Measurements from ENCODE around the gene RASL10A.

RASL10A gene

DNA sequence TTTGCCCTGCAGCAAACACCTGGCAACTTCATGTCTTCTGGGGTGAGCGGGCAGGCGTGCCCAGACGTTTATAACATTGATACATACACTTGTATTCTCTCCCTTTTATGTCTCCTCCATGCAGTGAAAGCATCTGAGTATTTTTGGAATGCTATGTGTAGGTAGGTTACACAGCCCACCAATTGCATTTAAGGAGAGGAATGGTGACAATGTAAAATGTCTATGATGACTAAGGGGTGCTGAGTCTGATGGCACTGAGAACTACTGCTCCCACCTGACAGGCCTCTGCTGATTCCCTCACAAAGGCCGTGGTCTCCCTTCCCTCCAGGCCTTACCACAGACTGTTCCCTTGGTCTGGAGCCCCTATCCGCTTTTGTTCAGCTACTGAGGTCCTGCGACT, 22.9 kb upstream of the RASL10A start:
- no peak for DNase-seq (ENCODE audit: low read depth)

DNA sequence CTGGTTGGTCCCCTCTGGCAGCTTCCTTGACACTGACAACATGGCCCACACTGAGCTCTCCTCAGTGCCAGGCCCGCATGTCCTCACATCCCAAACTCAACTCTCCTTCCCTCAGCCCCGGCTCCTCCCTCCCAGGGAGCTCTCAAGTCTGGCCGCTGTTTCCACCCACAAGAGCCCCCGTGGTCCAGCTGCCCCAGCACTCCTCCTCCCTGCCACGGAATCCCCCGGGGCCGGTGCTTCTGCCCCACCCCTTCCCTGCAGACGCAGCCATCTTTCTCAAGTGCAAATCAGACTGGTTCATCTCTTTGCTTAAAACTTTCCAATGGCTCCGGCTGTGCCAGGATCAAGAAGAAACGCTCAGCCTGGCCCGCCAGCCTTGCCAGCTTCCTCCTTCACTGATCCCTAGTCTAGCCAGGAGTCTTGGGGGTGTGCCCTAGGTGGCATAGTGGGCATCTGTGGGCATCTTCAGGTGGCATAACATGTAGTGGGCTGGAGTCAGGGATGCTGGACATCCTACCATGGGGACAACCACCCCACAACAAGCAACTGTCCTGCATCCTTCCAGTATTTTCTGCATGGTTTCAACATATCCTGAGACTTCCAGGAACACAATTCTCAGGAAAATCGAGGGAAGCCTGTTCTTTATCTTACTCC, 22.3 kb upstream of the RASL10A start:
- no peak for DNase-seq (ENCODE audit: low read depth)

DNA sequence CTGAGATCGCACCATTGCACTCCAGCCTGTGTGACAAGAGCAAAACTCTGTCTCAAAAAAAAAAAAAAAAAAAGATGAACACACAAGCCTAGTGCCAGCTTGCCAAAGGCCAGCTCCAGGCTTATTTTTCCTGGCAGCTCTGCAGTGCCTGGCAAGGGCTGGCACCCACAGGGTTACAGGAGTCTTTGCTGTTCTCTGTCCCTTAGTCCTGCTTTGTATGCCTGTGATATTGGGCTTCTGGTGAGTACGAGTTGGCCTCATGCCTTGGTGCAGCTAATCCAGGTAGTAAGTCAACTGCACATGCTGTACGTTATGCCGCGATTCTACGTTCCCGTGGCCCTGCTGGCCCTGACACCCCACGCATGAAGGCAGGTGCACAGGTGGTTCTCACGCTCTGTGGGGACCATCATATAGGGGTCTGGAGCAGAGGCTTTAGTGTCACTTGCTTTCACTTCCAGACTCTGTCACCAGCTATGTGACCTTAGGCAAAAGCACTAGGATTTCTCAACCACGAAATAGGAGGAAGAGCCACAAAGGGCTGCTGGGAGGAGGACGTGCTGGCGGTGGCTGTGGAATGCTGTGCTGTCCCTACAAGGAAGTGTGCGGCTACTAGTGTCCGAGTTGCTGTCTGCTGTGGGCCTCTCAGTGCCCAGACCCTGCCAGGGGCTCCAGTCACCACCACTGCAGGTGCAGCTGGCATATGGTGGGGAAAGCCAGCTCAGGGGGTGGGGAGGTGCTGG, 21.4 kb upstream of the RASL10A start:
- DNase-seq (ENCODE audit: low read depth) = no peak

DNA sequence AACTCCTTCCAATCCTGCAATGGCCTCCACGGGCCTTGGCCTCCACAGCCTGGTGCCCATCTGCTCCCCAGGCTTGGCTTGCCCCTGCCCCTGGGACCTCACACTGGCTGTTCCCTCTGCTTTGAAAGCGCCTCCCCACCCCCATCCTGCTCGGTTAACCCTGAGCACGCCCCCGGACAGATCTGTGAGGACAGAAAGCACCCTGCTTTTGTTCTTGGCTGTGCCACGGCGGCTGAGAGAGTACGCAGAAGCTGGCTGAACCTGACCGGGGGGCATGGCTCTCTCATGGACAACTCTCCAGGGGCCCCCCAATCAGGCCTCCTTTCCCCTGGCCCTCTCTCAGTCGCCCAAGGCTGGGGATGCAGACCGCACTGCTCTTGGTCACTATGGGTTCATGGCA, 20.2 kb upstream of the RASL10A start:
- no peak for DNase-seq (ENCODE audit: low read depth)

DNA sequence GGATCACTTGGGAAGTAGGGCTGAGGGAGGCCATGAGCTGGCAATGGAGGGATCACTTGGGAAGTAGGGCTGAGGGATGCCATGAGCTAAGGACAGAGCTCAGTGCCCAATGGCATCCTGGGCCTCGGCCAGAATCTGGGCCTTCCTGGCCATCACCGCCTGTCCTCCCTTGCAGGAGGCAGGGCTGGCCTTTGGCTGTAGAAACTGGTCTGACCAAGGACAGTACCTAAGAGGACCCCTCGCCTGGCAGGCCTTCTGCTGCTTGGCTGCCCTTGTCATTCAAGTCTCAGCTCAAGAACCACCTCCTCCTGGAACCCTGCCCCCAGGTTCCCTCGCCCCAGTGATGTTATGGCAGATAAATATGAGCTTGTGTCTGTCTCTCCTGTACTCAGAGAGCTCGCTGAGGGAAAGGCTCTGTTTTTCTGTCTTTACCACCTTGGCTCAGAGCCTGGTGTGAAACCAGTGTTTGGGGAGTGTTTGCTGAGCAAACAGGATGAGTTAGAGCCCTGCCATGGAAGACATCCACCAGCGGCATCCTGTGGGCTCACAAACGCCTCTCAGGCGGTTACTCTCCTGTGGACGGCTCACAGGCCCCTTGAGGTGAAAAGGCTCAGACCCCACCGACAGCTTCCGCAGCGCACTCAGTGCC, 19.3 kb upstream of the RASL10A start:
- no peak for DNase-seq (ENCODE audit: low read depth)

DNA sequence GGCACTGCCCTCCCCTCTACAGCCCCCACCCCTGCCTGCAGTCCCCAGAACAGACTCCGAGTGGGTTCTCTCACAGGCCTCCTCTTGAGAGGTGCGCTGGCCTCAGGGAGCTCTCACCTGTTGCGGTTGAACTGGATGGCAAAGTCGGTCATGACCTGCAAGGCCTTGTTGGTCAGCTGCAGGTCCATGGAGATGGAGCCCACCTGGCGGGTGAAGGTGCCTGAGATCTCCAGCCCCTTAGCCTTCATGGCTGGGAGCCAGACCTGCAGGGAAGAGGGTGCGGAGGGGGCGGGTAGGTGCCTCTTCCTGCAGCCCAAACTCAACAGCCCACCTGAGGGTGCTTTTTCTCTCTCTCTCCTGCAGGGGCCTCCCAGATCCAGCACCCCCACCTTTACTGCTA, 18.7 kb upstream of the RASL10A start:
- no peak for DNase-seq (ENCODE audit: low read depth)

DNA sequence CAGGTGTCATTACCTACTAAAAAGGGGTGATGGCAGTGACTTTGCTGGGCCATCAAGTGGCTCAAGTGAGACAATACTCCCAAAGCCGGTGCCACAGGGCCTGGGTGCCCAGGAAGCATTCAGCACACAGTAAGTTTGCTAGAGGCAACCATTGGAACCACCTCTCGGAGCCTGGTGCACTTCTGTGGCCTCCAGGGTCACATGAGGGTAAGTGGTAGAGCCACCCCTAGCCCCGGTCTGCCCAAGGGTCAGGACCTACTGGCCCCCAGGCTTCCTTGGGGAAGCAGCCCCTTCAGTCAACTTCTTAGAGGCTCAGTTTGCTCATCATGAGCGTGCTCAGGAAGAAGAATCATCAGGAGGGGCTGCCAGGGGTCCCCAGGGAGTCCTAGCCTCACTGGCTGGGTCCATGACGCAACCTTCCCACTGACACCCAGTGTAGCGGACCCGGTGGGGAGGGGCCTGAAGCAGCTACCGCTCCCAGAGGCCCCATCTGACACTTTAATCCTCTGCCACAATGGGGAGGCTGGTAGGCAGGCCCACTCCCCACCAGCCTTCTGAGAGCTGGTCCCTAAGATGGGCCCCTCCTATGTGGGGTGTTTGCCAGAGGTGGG, 17.5 kb upstream of the RASL10A start:
- no peak for DNase-seq (ENCODE audit: low read depth)

DNA sequence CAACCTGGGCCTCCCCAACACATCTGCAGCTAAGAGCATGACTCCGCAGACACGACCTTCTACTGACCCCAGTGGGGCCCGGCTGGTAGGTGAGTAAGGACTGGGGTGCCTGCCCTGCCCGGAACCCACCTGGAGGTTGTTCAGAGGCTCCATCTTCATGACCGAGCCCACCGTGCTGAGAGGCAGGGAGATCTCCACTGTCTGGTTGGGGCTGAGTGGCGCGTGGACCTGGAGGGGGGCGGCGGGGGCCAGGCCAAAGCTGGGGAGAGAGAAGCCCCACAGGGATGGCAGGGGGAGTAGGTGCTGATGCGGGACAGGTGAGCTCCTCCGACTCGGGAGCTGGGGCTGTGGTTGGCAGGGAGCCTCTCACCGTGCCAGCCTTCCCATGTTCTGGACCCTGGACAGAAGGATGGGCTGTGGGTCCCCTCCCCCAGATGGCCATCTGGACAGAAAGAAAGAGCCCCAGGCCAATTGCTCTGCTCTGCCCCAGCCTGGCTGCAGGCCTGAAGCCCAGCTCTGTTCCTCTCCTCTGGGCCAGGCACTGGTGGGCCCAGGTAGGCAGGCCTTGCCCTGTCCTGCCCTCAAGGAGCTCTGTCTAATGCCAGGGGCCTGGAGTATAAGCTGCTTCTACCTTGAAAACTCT, 16.3 kb upstream of the RASL10A start:
- DNase-seq (ENCODE audit: low read depth) = no peak

DNA sequence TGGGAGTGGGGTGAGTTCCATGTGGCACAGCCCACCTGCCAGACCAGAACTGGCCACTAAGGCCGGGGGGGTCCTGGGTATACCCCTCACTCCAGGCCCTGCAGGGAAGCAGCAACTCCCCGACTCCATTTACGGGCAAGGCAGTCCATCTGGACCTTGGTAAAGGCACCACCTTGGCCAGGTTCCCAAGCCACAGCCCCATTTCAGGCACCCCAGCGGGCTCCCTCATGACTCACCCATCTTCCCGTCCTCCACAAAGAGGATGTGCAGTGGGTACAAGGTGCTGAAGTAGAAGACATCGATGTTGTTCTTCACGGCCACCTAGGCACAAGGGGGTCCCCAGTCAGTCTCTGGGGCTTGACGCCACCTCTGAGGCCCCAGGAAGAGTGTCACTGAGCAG, 15.7 kb upstream of the RASL10A start:
- peak; percentile 62 for DNase-seq (ENCODE audit: low read depth)

DNA sequence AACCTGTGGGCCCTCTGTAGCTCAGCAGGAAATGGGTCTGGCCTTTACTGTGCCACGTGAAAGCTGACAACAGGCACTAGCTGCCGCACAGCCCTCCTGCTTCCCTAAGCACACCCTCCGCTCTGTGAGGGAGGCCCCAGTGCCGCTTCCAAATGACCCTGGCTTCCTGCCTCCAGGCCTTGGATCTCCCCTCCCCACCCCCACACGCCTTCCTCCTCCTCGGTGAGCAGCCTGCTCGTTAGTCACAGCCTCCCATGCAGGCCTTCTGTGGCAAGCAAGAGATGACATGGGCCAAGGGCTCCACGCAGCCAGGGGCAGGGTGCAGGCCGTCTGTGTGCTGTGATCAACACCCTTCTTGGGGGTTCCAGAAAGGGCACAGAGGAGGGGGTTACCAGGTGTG, 15.3 kb upstream of the RASL10A start:
- peak; percentile 92 for DNase-seq (ENCODE audit: low read depth)

DNA sequence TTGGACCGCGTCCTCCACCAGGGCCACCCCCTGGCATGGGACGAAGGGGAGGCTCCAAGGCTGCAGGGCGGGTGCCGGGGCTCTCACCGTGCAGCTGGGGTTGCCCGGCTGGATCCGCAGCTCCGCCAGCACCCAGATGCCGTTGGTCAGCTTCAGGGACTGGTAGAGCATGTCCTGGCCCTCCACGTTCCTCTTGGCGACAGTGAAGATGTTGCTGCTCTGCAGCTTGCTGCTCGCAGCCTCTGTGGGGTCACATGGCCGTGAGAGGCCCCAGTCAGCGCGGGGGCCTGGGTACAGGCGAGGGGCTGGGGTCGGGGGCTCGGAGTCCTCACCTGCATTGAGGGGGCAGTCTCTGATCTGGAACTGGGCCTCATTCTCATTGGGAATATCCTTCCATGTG, 14.8 kb upstream of the RASL10A start:
- DNase-seq (ENCODE audit: low read depth) = no peak

DNA sequence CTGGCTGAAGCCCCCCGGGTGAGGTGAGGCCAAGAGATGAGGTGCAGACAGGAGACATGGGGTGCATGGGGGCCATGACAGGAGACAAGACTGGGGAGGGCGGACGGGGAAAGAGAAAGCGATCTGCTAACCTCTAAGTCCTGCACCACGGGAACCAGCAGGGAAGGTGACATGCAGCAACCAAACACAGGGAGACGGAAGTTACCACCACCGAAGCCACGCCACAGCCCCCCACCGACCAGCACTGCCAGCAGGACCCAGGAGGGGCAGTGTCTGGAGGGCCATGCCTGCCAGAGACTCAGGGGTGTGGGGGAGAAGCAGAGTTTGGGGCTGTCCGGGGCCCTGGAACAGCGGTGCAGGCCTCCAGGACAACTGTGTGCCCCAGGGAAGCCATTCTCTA, 14.1 kb upstream of the RASL10A start:
- DNase-seq (ENCODE audit: low read depth) = no peak

DNA sequence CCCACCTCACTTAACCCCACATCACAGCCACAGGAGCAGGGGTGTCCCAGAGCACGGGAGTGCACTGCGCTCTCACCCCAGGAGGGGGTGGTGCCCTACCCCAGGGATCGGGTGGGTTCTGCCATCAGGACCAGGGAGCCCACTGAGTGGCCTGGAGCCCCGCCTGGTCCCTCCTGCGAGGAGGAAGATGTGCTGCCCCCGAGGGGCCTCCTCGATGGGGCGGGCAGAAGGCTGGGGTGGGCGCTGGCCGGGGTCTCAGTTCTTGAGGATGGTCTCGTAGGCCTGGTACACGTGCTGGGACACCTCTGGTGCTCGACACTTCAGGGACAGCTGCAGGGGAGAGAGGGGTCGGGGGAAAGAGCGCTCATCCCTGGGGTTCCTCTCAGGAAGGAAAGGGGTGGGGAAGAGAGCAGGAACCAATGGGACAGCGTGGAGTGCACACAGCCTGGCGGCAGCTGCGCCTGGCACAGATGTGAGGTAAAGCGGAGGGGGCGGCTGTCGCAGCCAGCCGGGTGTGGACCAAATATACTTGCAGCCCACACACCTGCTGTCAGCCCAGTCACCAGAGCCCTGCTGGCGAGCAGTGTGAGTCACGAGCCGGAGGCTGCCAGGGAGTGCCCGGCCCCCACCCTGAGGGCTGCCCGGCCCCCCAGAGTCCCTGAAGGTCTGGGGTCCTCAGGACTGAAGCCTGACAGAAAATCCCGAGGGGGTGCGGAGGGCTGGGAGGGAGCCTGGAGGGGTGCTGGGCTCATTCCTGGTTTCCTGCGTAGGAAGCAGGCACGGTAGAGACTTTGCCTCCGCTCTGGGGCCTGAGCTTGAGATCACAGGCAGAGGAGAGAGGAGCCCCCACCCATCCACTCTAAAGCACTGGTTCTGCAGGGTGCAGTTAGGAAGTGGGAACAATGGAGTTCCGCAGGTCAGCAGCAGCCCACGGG, 13.3 kb upstream of the RASL10A start:
- no peak for DNase-seq (ENCODE audit: low read depth)

DNA sequence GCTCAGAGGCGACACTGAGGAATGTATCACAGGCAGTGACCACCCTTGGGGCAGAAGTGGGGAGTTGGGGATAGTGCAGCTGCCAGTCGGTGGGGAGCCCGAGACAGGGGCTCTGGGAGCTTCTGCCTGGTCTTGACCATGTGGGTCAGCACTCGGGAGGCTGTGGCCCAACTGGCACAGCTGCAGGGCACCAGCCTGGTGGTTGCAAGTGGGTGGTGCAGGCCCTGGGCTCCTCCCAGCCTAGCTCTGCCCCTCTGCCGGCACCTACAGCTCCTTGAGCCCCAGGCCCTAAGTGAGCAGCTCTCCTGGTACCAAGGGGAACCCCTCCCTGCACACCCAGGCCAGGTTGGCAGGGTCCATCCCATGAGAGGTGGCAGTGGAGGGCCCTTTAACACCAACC, 12.6 kb upstream of the RASL10A start:
- no peak for DNase-seq (ENCODE audit: low read depth)

DNA sequence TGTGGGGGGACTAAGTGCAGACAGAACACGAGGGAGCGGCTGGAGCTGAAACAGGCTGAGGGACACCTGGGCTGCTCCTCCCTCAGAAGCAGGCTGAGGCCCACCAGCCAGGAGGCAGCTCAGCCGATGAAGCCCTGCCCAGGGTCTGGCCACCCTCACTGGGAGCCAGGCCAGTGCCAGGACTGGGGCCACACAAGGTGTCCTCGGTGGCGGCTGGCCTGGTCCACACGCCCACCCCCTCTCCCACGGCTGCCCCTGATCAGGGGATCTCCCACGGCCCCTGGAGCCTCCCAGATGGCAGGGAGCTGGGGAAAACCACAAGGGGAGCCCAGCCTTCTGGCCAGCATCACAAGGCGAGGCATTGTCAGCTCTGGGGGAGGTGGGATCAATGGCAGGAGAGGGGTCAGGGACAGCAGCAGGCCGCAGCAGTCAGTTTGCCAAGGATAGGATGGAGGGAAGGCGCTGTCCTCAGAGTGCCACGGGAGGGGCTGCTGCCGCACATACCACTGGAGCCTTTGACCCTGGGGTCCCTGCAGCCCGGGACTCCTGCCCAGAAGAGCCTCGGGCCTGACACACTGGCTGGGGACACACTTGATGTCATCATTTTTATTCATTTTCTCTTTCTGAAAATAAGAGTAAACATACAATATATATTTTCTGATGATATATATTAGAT, 11.7 kb upstream of the RASL10A start:
- DNase-seq (ENCODE audit: low read depth) = no peak

DNA sequence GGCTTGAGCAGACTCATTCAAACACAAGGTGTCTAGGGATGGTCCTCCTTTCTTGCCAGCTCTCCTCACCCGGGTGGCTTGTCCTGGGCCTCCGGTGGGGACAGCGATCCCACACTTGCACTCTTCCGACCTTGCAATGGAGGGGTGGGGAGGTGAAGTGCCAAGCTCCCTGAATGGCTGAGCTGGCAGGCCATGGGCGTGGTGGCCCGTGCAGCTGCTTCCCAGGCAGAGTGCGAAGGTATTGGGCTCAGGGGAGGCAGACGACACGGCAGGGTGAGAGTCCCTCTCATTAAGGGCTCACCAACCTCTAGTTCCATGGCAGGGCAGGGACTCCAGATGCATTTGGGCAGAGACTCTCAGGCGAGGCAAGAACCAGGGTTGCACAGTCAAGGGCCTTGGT, 11.0 kb upstream of the RASL10A start:
- no peak for DNase-seq (ENCODE audit: low read depth)

DNA sequence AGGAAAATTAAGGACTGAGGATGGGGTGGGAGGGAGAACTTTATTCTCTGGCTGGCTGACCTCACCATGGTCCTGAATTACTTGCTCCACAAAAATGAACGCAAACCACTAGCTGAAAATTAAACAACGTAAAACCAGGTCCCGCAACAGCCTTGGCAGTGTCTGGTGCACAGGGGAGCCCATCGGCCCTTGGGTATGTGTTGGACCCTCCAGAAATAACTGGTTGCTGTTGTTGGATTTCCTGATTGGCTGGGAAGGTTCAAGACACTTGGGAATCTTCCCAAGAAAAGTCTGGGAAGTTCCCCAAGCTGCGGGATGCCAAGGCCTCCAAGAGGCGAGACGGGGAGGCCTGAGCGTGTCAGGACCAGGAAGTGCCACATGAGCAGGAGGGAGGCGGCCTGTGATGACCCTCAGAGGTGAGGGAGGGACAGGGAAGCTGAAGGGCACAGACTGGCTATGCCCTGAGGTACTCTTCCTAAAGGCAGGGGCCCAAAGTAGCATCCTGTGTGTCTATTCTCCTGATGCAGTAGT, 10.4 kb upstream of the RASL10A start:
- DNase-seq (ENCODE audit: low read depth) = no peak

DNA sequence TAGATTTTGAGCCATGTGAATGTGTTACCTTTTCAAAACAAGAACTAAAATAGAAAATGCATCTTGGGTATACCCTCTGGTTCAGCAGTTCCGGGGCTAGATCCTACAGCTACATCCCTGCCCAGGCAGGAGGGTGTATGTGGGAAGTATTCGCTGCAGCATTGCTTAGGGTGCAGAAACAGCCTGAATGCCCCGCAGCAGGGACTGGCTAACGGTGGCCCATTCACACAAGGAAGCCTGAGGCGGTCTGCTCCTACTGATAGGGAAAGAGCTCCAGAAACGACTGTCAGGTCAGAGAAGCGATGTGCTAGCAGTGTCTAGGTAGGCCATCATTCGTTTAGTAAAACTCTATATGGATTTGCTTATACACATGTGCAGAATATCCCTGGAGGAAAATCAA, 9.9 kb upstream of the RASL10A start:
- DNase-seq (ENCODE audit: low read depth) = no peak

DNA sequence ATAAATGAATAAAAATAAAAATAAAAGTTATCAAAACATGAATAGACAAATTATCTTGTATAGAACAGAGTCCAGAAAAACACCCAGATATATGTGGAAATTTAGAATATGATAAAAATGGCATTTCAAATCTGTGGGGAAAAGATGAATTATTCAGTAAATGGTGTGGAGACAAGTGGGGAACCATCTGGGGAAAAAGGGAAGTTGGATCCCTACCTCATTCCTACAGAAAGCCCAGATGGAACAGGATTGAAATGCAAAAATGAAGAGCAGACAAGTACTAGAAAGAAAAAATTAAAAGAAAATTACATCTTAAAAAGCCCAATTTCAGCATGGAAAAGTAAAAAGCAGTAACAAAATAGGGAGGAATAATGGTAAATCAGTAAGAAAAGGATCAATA, 8.1 kb upstream of the RASL10A start:
- DNase-seq (ENCODE audit: low read depth) = no peak

DNA sequence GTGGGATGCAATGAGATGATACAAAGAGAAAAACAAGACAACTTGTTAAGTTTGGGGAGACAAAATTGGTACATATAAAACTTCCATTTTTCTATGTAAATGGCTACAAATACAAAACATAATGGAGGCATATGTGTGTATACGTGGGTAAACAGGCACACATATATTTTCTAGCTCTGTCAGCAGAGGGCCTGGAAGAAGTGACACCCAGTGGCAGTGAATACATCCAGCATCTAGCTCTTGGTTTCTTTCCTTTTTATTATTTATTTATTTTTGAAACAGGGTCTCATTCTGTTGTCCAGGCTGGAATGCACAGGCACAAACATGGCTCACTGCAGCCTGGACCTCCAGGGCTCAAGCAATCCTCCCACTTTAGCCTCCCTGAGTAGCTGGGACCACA, 5.0 kb upstream of the RASL10A start:
- DNase-seq (ENCODE audit: low read depth) = no peak

DNA sequence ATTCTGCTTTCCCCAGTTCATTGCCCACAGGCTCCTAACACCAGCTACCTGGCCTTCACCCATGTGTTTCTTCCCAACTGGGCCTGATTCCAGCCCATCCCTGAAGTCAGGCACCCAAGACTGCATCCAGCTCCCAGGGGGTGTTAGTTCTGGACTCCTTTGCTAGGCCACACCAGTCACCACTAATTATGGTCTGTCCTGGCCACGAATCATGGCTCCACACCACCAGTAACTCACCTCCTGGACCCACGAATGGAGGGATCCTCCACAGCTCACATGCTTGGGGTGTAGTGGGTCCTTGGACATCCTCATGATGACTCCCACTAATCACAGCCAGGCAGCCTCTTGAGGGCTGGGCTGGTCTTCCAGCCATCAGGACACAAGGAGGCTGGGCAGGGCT, 3.6 kb upstream of the RASL10A start:
- no peak for DNase-seq (ENCODE audit: low read depth)

Measured in EH (cell line).